ENCODE data around the gene TGM4.
"Not testable (repeated sequence)": the region's sequence is repeated elsewhere in the genome, so short reads cannot be mapped to it uniquely, and the experiment has no call there.

Gene TGM4

GRCh38 chr3:44874308-44874707 is at the start of gene TGM4:
TGM4 (plus strand) TSS chr3:44874608; CDS start chr3:44874679, 71 bp downstream.
- in situ Hi-C loops (cut with MboI; ENCODE audit: low sequenced_read_pairs), result no loop called here

GRCh38 chr3:44825264-44825925 is 49.0 kb upstream of the TGM4 start:
- in situ Hi-C loops (cut with MboI; ENCODE audit: low sequenced_read_pairs), result no loop called here

GRCh38 chr3:44827196-44827595 is 47.2 kb upstream of the TGM4 start:
- in situ Hi-C loops (cut with MboI; ENCODE audit: low sequenced_read_pairs), result no loop called here

GRCh38 chr3:44831232-44831631 is 43.2 kb upstream of the TGM4 start:
- in situ Hi-C loops (cut with MboI; ENCODE audit: low sequenced_read_pairs), result no loop called here

- in situ Hi-C loops (cut with MboI; ENCODE audit: low sequenced_read_pairs), result no loop called here
These were observed 42.4 kb upstream of the TGM4 start for GRCh38 chr3:44832032-44832431.

- in situ Hi-C loops (cut with MboI; ENCODE audit: low sequenced_read_pairs), result no loop called here
These were observed 41.4 kb upstream of the TGM4 start for GRCh38 chr3:44832965-44833364.

- in situ Hi-C loops (cut with MboI; ENCODE audit: low sequenced_read_pairs), result no loop called here
These were observed 41.0 kb upstream of the TGM4 start for GRCh38 chr3:44833394-44833793.

- in situ Hi-C loops (cut with MboI; ENCODE audit: low sequenced_read_pairs), result no loop called here
These were observed 38.7 kb upstream of the TGM4 start for GRCh38 chr3:44835684-44836083.

- in situ Hi-C loops (cut with MboI; ENCODE audit: low sequenced_read_pairs), result no loop called here
These were observed 32.0 kb upstream of the TGM4 start for GRCh38 chr3:44842376-44842775.

- in situ Hi-C loops (cut with MboI; ENCODE audit: low sequenced_read_pairs), result no loop called here
These were observed 28.6 kb upstream of the TGM4 start for GRCh38 chr3:44845528-44846520.

GRCh38 chr3:44848634-44849033 is 25.8 kb upstream of the TGM4 start:
- in situ Hi-C loops (cut with MboI; ENCODE audit: low sequenced_read_pairs), result no loop called here

- in situ Hi-C loops (cut with MboI; ENCODE audit: low sequenced_read_pairs), result not testable (repeated sequence)
These were observed 17.7 kb upstream of the TGM4 start for GRCh38 chr3:44856663-44857062.

- in situ Hi-C loops (cut with MboI; ENCODE audit: low sequenced_read_pairs), result no loop called here
These were observed 14.3 kb upstream of the TGM4 start for GRCh38 chr3:44860117-44860516.

GRCh38 chr3:44861412-44862225 is 12.8 kb upstream of the TGM4 start, which contains the start of gene TMEM42:
TMEM42 (plus strand) TSS chr3:44861912; CDS start chr3:44861925, 13 bp downstream.
- in situ Hi-C loops (cut with MboI; ENCODE audit: low sequenced_read_pairs), result no loop called here

- in situ Hi-C loops (cut with MboI; ENCODE audit: low sequenced_read_pairs), result no loop called here
These were observed 12.2 kb upstream of the TGM4 start for GRCh38 chr3:44862226-44862637.

GRCh38 chr3:44865272-44866035 is 9.0 kb upstream of the TGM4 start:
- in situ Hi-C loops (cut with MboI; ENCODE audit: low sequenced_read_pairs), result no loop called here

GRCh38 chr3:44867421-44868111 is 6.8 kb upstream of the TGM4 start:
- in situ Hi-C loops (cut with MboI; ENCODE audit: low sequenced_read_pairs), result no loop called here

- in situ Hi-C loops (cut with MboI; ENCODE audit: low sequenced_read_pairs), result no loop called here
These were observed 3.9 kb upstream of the TGM4 start for GRCh38 chr3:44870375-44871061.

- in situ Hi-C loops (cut with MboI; ENCODE audit: low sequenced_read_pairs), result no loop called here
These were observed 1.2 kb downstream of the TGM4 start for GRCh38 chr3:44875596-44875995.

Data from hTERT RPE-1 (cell line).